Chondrocyte (in vitro differentiated cells): ENCODE data around the gene NPC1. TPM values are rescaled to one million over a fixed set of nuclear protein-coding genes. Genes with fewer than 3 reads are reported as not detected.

ENCODE experiments used
- DNase-seq: peaks from one replicate; pipeline ENCODE4 v3.0.0; 2021; ENCODE audit warnings: mixed read lengths, low spot score
- H3K27ac Mint-ChIP-seq: one replicate; pipeline ENCODE4 v1.8.0; 2021; ENCODE audit warnings: mild to moderate bottlenecking, moderate library complexity, mixed read lengths; ENCODE audit not compliant: unreplicated experiment
- H3K27me3 Mint-ChIP-seq: 2 replicates; pipeline ENCODE4 v1.8.0; 2021; ENCODE audit warnings: low read depth, mixed read lengths
- H3K36me3 Mint-ChIP-seq: 2 replicates; pipeline ENCODE4 v1.8.0; 2021; ENCODE audit warnings: low read depth, mixed read lengths
- H3K4me1 Mint-ChIP-seq: 2 replicates; pipeline ENCODE4 v1.8.0; 2021; ENCODE audit warnings: low read depth, mild to moderate bottlenecking, mixed read lengths
- H3K4me3 Mint-ChIP-seq: one replicate; pipeline ENCODE4 v1.8.0; 2021; ENCODE audit warnings: mild to moderate bottlenecking, moderate library complexity, mixed read lengths; ENCODE audit not compliant: unreplicated experiment
- H3K9me3 Mint-ChIP-seq: 2 replicates; pipeline ENCODE4 v1.8.0; 2021; ENCODE audit warnings: low read depth, mixed read lengths
- CTCF ChIP-seq: fragments of 200-600 bp; sonication (generic); IDR thresholded peaks from 2 replicates; pipeline ENCODE4 v1.5.0; 2021; ENCODE audit warnings: antibody characterized with exemption, mild to moderate bottlenecking, moderate library complexity
- total RNA-seq: library from RNA; stranded (reverse); gene quantifications from 3 replicates; pipeline ENCODE4 v1.2.1, GENCODE V29; 2021

NPC1 gene
- total RNA-seq, 1 donor from 2014 or later: 48.2 TPM

- H3K36me3 Mint-ChIP-seq: no peaks in the 10 kb centered on the region
- H3K9me3 Mint-ChIP-seq: no peaks in the 10 kb centered on the region
- TF ChIP-seq CTCF: no peak
- DNase-seq: no peak
- H3K27ac Mint-ChIP-seq: peak overlapping the region; percentile 22
- H3K4me1 Mint-ChIP-seq: peaks cover 10% of the 10 kb centered on the region
- H3K27me3 Mint-ChIP-seq: no peaks in the 10 kb centered on the region
- H3K4me3 Mint-ChIP-seq: no peak overlapping the region
Measured at GRCh38 chr18:23593720-23594119, 7.4 kb upstream of the NPC1 start.

- H3K9me3 Mint-ChIP-seq: no peaks in the 10 kb centered on the region
- H3K27ac Mint-ChIP-seq: no peak overlapping the region
- no peak overlapping the region for H3K4me3 Mint-ChIP-seq
- no peak for TF ChIP-seq CTCF
- no peaks in the 10 kb centered on the region for H3K36me3 Mint-ChIP-seq
- no peak for DNase-seq
- H3K27me3 Mint-ChIP-seq: no peaks in the 10 kb centered on the region
- peaks cover 14% of the 10 kb centered on the region for H3K4me1 Mint-ChIP-seq
Measured at GRCh38 chr18:23592911-23593310, 6.6 kb upstream of the NPC1 start.

- no peak overlapping the region for H3K27ac Mint-ChIP-seq
- H3K4me1 Mint-ChIP-seq: peaks cover 23% of the 10 kb centered on the region
- H3K9me3 Mint-ChIP-seq: no peaks in the 10 kb centered on the region
- no peaks in the 10 kb centered on the region for H3K36me3 Mint-ChIP-seq
- H3K4me3 Mint-ChIP-seq: no peak overlapping the region
- no peak for TF ChIP-seq CTCF
- no peak for DNase-seq
- no peaks in the 10 kb centered on the region for H3K27me3 Mint-ChIP-seq
Measured at GRCh38 chr18:23591011-23591410, 4.7 kb upstream of the NPC1 start.

GRCh38 chr18:23588836-23589560 lies 2.7 kb upstream of the NPC1 start:
- no peak for DNase-seq

GRCh38 chr18:23587220-23587642 lies 925 bp upstream of the NPC1 start:
- Mint-ChIP-seq H3K27me3 (no peaks in the 10 kb centered on the region), H3K4me3 (peak overlapping the region; percentile 51), H3K4me1 (peaks cover 44% of the 10 kb centered on the region), H3K36me3 (no peaks in the 10 kb centered on the region), H3K27ac (peak overlapping the region; percentile 80), H3K9me3 (no peaks in the 10 kb centered on the region)
- DNase-seq: no peak
- peak; percentile 67 for TF ChIP-seq CTCF

More at GRCh38 chr18:23588836-23589560, 2.7 kb upstream of the NPC1 start:
- no peak overlapping the region for H3K4me3 Mint-ChIP-seq
- TF ChIP-seq CTCF: no peak
- H3K4me1 Mint-ChIP-seq: peaks cover 38% of the 10 kb centered on the region
- no peaks in the 10 kb centered on the region for H3K36me3 Mint-ChIP-seq
- no peaks in the 10 kb centered on the region for H3K27me3 Mint-ChIP-seq
- H3K27ac Mint-ChIP-seq: peak overlapping the region; percentile 41
- no peaks in the 10 kb centered on the region for H3K9me3 Mint-ChIP-seq
